ENCODE results near the gene CHADL. TPM values are rescaled to one million over a fixed set of nuclear protein-coding genes. Genes with fewer than 3 reads are reported as not detected.

CHADL gene
- total RNA-seq, 4 donors from 2014 or later, result 0.73 to 1.3 TPM; not detected in 2

DNA sequence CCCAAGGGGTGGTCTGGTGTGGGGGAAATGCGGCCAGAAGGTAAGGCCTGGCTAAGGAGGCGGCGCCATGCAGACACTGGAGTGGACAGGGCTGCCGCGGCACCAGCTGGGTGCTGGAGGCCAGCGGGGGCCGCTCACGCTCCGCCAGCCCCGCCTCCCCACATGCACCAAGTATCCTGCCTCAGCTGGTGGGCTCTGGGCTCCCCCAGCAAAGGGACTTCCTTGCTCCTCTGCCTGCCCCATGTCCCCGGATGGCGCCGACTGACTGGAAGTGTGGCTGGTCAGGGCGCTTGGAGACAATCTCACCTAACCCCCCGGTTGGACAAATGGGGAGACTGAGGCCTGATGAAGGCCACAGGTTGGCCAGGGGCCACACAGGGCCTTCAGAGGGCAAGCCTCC lies 7.6 kb upstream of the CHADL start:
- Histone ChIP-seq H3K4me3 (no peak overlapping the region), H3K27ac (no peak overlapping the region), H3K9me3 (no peaks in the 10 kb centered on the region), H3K36me3 (peaks cover 0 to 56% of the 10 kb centered on the region in 2 donors), H3K4me1 (no peaks in the 10 kb centered on the region), H3K27me3 (no peaks in the 10 kb centered on the region)
- DNase-seq, result no peak
- ATAC-seq, result no peak
- TF ChIP-seq POLR2A (IDR thresholded peaks at IDR 0.05), result no peak
- TF ChIP-seq, protein P1, sequence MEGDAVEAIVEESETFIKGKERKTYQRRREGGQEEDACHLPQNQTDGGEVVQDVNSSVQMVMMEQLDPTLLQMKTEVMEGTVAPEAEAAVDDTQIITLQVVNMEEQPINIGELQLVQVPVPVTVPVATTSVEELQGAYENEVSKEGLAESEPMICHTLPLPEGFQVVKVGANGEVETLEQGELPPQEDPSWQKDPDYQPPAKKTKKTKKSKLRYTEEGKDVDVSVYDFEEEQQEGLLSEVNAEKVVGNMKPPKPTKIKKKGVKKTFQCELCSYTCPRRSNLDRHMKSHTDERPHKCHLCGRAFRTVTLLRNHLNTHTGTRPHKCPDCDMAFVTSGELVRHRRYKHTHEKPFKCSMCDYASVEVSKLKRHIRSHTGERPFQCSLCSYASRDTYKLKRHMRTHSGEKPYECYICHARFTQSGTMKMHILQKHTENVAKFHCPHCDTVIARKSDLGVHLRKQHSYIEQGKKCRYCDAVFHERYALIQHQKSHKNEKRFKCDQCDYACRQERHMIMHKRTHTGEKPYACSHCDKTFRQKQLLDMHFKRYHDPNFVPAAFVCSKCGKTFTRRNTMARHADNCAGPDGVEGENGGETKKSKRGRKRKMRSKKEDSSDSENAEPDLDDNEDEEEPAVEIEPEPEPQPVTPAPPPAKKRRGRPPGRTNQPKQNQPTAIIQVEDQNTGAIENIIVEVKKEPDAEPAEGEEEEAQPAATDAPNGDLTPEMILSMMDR (IDR thresholded peaks at IDR 0.05 in 4 of 5, conservative IDR thresholded peaks at IDR 0.05 in 1 of 5), result no peak
- intact Hi-C loops (cut with DNase I; ENCODE audit: low total_unique reads) (no loop called here), in situ Hi-C loops (cut with MboI; ENCODE audit: low sequenced_read_pairs in 4 of 4) (no loop called here)

DNA sequence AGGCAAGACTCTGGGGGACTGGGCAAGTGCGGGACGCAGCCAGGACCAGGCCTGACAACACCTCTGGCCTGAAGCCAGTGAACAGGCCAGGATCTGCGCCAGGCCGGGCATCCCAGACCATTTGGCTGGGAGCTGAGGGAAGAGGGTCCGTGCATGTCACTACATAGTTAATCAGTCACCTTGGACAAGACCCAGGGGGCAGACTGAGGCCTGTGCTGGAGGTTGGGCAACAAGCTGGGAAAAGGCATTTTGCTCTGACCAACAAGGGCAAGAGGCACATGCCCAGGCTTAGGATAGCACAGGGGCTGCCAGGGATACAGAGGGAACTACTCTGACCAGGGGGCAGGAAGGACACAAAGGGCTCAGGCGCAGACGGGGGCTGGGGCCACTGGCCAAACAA lies 7.0 kb upstream of the CHADL start:
- Histone ChIP-seq H3K4me3 (no peak overlapping the region), H3K4me1 (no peaks in the 10 kb centered on the region), H3K9me3 (no peaks in the 10 kb centered on the region), H3K27me3 (no peaks in the 10 kb centered on the region), H3K36me3 (peaks cover 0 to 50% of the 10 kb centered on the region in 2 donors), H3K27ac (no peak overlapping the region)
- TF ChIP-seq, protein P1 (IDR thresholded peaks at IDR 0.05 in 4 of 5, conservative IDR thresholded peaks at IDR 0.05 in 1 of 5), result no peak
- no peak for TF ChIP-seq POLR2A (IDR thresholded peaks at IDR 0.05)
- in situ Hi-C loops (cut with MboI; ENCODE audit: low sequenced_read_pairs in 4 of 4) (no loop called here), intact Hi-C loops (cut with DNase I; ENCODE audit: low total_unique reads) (no loop called here)
- DNase-seq (no peak), ATAC-seq (no peak)

DNA sequence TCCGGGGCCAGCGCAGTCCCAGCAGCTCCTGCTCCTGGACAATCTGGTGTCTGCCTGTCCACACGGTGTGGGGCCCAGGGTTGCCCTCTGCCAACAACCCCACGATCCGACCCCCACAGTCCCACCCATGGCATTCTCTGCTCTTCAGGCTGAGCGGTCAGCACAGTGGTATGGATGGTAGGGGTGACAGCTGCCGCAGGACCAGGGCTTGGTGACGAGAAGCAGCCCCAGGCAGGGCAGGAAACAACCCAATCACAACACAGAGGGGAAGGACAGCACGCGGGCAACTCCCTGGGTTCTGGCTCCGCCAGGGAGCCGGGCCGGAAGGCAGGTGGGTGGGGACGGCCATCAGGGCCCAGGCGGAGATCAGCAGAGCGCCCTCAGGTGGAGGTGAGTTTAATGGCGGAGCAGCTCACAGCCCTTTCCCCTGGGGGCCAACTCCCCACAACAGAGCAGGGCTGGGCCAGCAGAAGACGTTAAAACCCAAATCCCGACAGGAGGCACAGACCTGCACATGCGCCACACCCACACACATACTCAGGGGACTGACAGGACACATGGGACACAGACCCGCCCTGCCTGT lies 5.3 kb upstream of the CHADL start:
- H3K36me3 ChIP-seq, result peaks cover 0 to 35% of the 10 kb centered on the region in 2 donors
- TF ChIP-seq, protein P1 (IDR thresholded peaks at IDR 0.05 in 4 of 5, conservative IDR thresholded peaks at IDR 0.05 in 1 of 5), result no peak
- no peak for TF ChIP-seq POLR2A (IDR thresholded peaks at IDR 0.05)
- no peaks in the 10 kb centered on the region for H3K9me3 ChIP-seq
- no peak for DNase-seq
- H3K4me1 ChIP-seq, result no peaks in the 10 kb centered on the region
- H3K4me3 ChIP-seq, result no peak overlapping the region
- in situ Hi-C loops (cut with MboI; ENCODE audit: low sequenced_read_pairs in 4 of 4) (no loop called here), intact Hi-C loops (cut with DNase I; ENCODE audit: low total_unique reads) (no loop called here)
- H3K27me3 ChIP-seq, result no peaks in the 10 kb centered on the region
- H3K27ac ChIP-seq, result no peak overlapping the region
- ATAC-seq, result no peak

DNA sequence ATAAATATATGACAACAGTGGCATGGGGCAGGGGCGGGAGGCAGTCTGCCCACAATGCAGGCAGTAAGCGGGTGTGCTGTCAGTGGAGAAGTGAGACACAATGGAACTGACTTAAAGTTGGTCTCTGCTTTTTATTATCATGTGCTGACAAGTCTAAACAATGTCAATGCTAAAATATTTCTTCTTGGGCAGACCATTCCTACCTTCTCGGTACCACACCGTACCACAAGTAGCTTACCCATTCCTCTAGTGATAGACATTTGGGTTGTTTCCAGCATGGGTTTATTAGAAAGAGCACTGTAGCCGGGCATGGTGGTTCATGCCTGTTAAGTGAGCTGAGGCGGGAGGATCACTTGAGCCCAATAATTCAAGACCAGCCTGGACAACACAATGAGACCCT lies 2.6 kb upstream of the CHADL start:
- Histone ChIP-seq H3K9me3 (no peaks in the 10 kb centered on the region), H3K36me3 (peaks cover 0 to 9% of the 10 kb centered on the region in 2 donors), H3K4me3 (no peak overlapping the region), H3K27me3 (no peaks in the 10 kb centered on the region), H3K4me1 (no peaks in the 10 kb centered on the region), H3K27ac (no peak overlapping the region)
- TF ChIP-seq, protein P1 (IDR thresholded peaks at IDR 0.05 in 4 of 5, conservative IDR thresholded peaks at IDR 0.05 in 1 of 5), result no peak
- TF ChIP-seq POLR2A (IDR thresholded peaks at IDR 0.05), result no peak
- ATAC-seq (no peak), DNase-seq (no peak)
- in situ Hi-C loops (cut with MboI; ENCODE audit: low sequenced_read_pairs in 4 of 4) (no loop called here), intact Hi-C loops (cut with DNase I; ENCODE audit: low total_unique reads) (no loop called here)
